ENCODE measurements around the gene MAPK11.

MAPK11 gene

DNA sequence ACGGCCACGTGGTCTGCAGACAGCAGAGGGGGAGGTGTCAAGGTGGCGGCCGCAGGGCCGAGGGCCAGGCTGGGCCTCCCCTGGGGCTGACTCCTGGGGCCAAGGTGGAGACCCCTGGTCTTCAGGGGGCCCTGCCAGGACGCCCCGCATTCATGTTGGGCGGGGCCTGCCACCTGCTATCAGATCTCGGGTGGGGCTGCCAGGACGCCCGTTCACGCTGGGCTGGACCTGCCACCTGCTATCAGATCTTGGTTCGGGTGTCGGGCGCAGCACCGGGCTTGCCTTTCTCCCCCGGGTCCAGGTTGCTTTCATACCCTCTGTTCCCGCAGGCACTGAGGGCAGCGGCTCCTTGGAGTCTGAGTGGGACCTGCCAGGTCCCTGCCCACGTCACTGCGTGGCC, 16.1 kb upstream of the MAPK11 start:
- TF ChIP-seq, protein P1, sequence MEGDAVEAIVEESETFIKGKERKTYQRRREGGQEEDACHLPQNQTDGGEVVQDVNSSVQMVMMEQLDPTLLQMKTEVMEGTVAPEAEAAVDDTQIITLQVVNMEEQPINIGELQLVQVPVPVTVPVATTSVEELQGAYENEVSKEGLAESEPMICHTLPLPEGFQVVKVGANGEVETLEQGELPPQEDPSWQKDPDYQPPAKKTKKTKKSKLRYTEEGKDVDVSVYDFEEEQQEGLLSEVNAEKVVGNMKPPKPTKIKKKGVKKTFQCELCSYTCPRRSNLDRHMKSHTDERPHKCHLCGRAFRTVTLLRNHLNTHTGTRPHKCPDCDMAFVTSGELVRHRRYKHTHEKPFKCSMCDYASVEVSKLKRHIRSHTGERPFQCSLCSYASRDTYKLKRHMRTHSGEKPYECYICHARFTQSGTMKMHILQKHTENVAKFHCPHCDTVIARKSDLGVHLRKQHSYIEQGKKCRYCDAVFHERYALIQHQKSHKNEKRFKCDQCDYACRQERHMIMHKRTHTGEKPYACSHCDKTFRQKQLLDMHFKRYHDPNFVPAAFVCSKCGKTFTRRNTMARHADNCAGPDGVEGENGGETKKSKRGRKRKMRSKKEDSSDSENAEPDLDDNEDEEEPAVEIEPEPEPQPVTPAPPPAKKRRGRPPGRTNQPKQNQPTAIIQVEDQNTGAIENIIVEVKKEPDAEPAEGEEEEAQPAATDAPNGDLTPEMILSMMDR (IDR thresholded peaks at IDR 0.05; ENCODE audit: borderline replicate concordance, insufficient read depth, low read depth, low read length) = no peak
- H3K4me3 ChIP-seq (ENCODE audit: low read depth, low read length) = no peak overlapping the region

DNA sequence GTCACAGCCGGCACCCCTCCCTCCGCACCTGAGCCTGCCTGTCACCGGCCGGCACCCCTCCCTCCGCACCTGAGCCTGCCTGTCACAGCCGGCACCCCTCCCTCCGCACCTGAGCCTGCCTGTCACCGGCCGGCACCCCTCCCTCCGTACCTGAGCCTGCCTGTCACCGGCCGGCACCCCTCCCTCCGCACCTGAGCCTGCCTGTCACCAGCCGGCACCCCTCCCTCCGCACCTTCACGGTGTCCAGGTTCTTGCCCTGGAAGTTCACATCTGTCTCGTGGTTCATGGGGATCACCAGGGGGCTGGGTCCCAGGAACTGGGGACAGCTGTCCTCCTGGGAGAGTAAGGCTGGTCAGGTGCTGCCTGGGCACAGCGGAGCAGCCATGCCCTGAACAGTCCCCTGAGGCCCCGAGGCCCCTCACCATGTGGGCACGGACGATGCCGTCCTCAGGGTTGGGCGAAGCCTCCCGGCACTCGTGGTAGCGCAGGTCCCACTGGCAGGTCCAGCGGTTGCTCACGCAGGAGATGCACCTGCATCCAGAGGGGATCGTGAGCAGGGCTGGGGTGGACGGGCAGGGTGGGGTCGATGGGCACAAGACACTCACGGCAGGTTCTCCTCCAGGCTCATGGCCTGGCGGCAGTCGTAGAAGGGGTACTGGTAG, 15.5 kb upstream of the MAPK11 start:
- H3K4me3 ChIP-seq (ENCODE audit: low read depth, low read length) = no peak overlapping the region
- TF ChIP-seq, protein P1 (IDR thresholded peaks at IDR 0.05; ENCODE audit: borderline replicate concordance, insufficient read depth, low read depth, low read length) = no peak

DNA sequence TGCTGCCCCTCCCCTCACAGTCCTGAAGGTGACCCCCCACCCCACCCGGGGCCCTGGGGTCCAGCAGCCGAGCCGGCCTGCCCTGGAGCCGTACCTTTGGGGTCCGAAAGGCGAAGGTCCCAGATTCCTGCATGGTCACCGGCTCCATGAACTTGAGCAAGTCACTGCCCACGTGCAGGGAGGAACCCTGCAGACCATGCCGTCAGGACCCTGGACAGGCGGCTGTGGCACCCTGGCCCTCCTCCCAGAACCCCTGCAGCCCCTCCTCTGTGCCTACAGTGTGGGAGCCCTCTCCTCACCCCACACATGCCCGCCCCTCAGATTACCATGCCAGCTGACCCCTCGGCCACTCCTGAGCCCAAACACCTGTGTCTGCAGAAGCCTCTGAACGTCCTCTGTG, 14.3 kb upstream of the MAPK11 start:
- H3K4me3 ChIP-seq (ENCODE audit: low read depth, low read length) = no peak overlapping the region
- TF ChIP-seq, protein P1 (IDR thresholded peaks at IDR 0.05; ENCODE audit: borderline replicate concordance, insufficient read depth, low read depth, low read length) = no peak

DNA sequence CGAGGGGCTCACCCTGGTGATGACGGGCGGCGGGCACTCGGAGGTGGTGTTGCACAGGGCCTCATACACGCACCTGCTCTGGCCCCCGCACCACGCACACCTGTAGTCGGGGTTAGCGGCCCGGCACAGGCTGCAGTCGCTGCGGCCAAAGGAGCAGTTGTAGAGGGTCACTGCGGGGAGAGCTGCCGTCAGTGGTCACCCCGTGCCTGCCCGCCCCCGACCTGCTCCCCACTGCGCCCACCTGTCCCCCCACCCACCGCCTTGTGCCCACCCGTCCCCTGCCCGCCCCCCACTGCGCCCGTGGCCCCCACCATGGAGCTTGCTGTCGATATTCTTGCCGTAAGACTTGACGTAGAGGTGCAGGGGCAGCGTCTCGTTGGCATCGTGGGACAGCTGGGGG, 13.6 kb upstream of the MAPK11 start:
- TF ChIP-seq, protein P1 (IDR thresholded peaks at IDR 0.05; ENCODE audit: borderline replicate concordance, insufficient read depth, low read depth, low read length) = no peak
- no peak overlapping the region for H3K4me3 ChIP-seq (ENCODE audit: low read depth, low read length)

DNA sequence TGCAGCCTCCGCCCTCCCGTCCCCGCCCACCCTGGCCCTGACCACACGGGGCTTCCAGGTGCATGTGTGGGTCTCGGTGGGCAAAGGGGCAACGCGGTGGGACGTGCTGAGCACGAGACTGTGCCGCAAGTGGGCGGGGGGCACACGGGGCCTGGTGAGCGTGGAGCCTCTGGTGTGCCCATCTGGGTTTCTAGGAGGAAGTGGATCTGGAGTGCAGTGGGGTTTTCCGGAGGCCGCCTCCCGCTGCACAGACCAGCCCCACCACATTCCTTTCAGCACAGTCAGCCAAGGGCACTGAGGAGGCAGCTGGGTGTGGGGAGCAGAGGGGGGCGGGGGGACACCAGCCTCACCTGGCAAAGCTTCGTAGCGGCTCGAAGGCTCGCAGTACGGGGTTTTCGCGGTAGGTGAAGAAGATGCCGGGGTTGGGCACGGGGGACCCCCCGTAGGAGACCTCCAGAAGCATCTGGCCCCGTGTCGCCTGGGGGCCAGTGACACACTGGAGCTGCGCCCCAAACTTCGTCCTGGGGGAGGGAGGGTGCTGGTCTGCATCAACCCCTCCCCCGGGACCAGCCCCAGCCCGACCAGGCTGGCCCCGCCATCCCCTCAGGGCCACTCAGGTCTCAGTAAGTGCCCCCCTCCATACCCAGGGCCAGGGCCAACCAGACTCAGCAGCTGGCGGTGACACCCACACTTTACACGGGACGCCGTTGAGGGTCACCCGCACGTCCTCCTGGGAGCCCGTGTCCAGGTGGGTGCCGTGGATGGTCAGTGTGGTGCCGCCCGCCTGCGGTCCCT, 12.4 kb upstream of the MAPK11 start:
- TF ChIP-seq, protein P1 (IDR thresholded peaks at IDR 0.05; ENCODE audit: borderline replicate concordance, insufficient read depth, low read depth, low read length) = no peak
- H3K4me3 ChIP-seq (ENCODE audit: low read depth, low read length) = no peak overlapping the region

DNA sequence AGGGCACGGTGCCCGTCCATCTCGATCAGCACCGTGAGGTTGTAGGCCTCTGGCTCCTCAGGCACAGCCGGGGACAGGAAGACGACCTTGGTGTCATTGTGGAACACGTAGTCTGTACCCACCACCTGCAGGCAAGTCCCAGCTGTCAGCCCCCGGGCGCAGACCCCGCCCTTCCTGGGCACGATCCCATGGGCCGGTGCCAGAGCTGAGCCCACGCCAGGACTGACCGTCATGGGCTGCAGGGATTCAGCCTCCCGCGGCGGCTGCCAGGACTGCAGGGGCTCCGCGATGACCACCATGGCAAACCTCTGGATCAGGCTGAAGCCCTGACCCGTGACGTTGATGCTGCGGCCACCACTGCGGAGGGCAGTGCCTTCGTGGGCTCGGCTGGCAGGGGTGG, 11.8 kb upstream of the MAPK11 start:
- TF ChIP-seq, protein P1 (IDR thresholded peaks at IDR 0.05; ENCODE audit: borderline replicate concordance, insufficient read depth, low read depth, low read length) = no peak

DNA sequence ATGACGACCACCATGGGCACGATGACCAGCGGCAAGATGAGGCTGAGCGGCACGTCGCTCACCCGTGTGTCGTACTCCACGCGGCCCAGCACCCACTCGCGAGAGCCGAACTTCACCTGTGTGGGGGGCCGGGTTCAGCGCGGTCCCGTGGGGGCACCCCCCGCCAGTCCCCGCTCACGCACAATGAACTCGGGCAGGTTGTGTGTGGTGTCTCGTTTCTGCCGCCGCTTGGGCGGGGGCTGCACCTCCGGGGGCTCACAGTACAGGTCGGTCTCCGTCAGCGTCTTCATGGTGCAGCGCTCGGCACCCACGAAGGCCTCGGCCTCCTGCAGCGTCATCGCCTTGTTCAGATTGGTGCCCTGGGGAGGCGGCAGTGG, 11.2 kb upstream of the MAPK11 start:
- TF ChIP-seq, protein P1 (IDR thresholded peaks at IDR 0.05; ENCODE audit: borderline replicate concordance, insufficient read depth, low read depth, low read length) = no peak
- H3K4me3 ChIP-seq (ENCODE audit: low read depth, low read length) = no peak overlapping the region

More for the DNA sequence above, 11.8 kb upstream of the MAPK11 start:
- no peak overlapping the region for H3K4me3 ChIP-seq (ENCODE audit: low read depth, low read length)

Data from GM12875 (cell line).